SK-N-MC (cell line): ENCODE data around the gene TYROBP.

Experiments
- DNase-seq: peaks from one replicate; pipeline ENCODE4 v3.0.0-alpha.2; 2011; ENCODE audit warnings: low read depth, low spot score
- H3K27ac ChIP-seq: fragments of 200-600 bp; sonication (generic); 2 replicates; pipeline ENCODE4 v1.5.1; 2016; ENCODE audit warnings: mixed run types
- H3K36me3 ChIP-seq: fragments of 200-600 bp; sonication (generic); 2 replicates; pipeline ENCODE4 v1.6.1; 2017; ENCODE audit warnings: antibody characterized with exemption, low read length, mixed read lengths; ENCODE audit not compliant: insufficient read depth
- H3K4me3 ChIP-seq: fragments of 200-600 bp; sonication (generic); 2 replicates; pipeline ENCODE4 v1.5.1; 2016
- H3K9ac ChIP-seq: fragments of 200-600 bp; sonication (generic); 2 replicates; pipeline ENCODE4 v1.8.0; 2017; ENCODE audit warnings: mixed run types, mixed read lengths; ENCODE audit not compliant: insufficient read length
- H3K9me3 ChIP-seq: fragments of 200-600 bp; sonication (generic); 2 replicates; pipeline ENCODE4 v1.6.1; 2017; ENCODE audit warnings: low read depth, mild to moderate bottlenecking, antibody characterized with exemption, low read length, moderate library complexity, mixed read lengths
- EZH2 ChIP-seq: fragments of 200-600 bp; sonication (generic); IDR thresholded peaks from one replicate; pipeline ENCODE4 v1.6.1; 2017; ENCODE audit warnings: antibody characterized with exemption
- FOXP2 ChIP-seq: optimal IDR thresholded peaks from 2 replicates; pipeline ENCODE3; 2011; ENCODE audit warnings: mild to moderate bottlenecking, moderate library complexity; ENCODE audit not compliant: insufficient read depth; ENCODE audit errors: extremely low read length, control extremely low read depth
- POLR2AphosphoS5 ChIP-seq: IDR thresholded peaks from 2 replicates; pipeline ENCODE4 v1.6.1; 2012; ENCODE audit warnings: mild to moderate bottlenecking, low read depth, low read length, borderline replicate concordance

TYROBP gene

GRCh38 chr19:35862528-35862927 lies 45.6 kb downstream of the TYROBP start:
- Histone ChIP-seq H3K9me3 (no peaks in the 10 kb centered on the region), H3K36me3 (no peaks in the 10 kb centered on the region), H3K27ac (no peak overlapping the region), H3K4me3 (no peak overlapping the region), H3K9ac (no peak overlapping the region)
- DNase-seq = no peak
- TF ChIP-seq EZH2 (no peak), FOXP2 (no peak), POLR2AphosphoS5 (no peak)

DNA sequence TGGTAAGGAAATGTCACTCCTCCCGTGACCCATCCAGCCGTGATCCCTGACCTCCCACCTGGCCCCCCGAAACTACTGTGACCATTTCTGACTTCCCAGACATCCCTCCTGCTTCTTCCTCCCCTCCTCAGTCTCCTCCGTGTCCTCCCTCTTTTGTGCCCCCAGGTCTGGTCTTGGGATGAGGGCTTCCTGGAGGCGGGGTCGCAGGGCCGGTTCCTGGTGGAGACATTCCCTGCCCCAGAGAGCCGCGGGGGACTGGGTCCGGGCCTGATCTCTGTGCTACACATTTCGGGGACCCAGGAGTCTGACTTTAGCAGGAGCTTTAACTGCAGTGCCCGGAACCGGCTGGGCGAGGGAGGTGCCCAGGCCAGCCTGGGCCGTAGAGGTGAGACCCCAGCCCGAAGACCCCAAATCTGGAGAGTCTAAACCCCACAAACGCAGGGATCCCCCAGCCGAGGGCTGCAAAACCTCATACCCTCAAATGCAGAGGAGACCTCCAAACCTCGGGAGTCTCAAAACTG lies 46.4 kb downstream of the TYROBP start:
- no peaks in the 10 kb centered on the region for H3K9me3 ChIP-seq
- H3K27ac ChIP-seq = no peak overlapping the region
- no peak overlapping the region for H3K9ac ChIP-seq
- H3K4me3 ChIP-seq = no peak overlapping the region
- no peak for TF ChIP-seq FOXP2
- DNase-seq = no peak
- H3K36me3 ChIP-seq = no peaks in the 10 kb centered on the region

GRCh38 chr19:35860818-35861639 lies 47.1 kb downstream of the TYROBP start:
- Histone ChIP-seq H3K9ac (no peak overlapping the region), H3K27ac (no peak overlapping the region), H3K9me3 (no peaks in the 10 kb centered on the region), H3K36me3 (no peaks in the 10 kb centered on the region), H3K4me3 (no peak overlapping the region)
- DNase-seq = no peak
- no peak for TF ChIP-seq POLR2AphosphoS5
- TF ChIP-seq EZH2 = no peak
- TF ChIP-seq FOXP2 = no peak

GRCh38 chr19:35860436-35860817 lies 47.7 kb downstream of the TYROBP start:
- Histone ChIP-seq H3K4me3 (no peak overlapping the region), H3K36me3 (no peaks in the 10 kb centered on the region), H3K27ac (no peak overlapping the region), H3K9me3 (no peaks in the 10 kb centered on the region), H3K9ac (no peak overlapping the region)
- no peak for DNase-seq
- no peak for TF ChIP-seq POLR2AphosphoS5
- TF ChIP-seq EZH2 = no peak
- TF ChIP-seq FOXP2 = no peak

DNA sequence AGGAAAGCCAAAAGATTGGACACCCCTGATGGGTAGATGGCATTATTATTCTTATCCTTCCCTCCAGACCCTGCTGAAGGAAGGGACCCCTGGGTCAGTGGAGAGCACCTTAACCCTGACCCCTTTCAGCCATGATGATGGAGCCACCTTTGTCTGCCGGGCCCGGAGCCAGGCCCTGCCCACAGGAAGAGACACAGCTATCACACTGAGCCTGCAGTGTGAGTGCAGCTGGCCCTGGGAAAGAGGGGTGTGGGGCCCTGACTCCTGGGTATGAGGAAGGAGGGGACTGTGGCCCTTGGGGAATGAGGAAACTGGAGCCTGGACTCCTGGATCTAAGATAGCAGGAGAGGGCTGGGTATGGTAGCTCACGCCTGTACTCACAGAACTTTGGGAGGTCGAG lies 48.7 kb downstream of the TYROBP start:
- TF ChIP-seq FOXP2 (no peak), POLR2AphosphoS5 (no peak), EZH2 (no peak)
- Histone ChIP-seq H3K4me3 (no peak overlapping the region), H3K9me3 (no peaks in the 10 kb centered on the region), H3K27ac (no peak overlapping the region), H3K36me3 (no peaks in the 10 kb centered on the region), H3K9ac (no peak overlapping the region)
- no peak for DNase-seq

GRCh38 chr19:35858311-35858710 lies 49.8 kb downstream of the TYROBP start:
- Histone ChIP-seq H3K4me3 (no peak overlapping the region), H3K9me3 (no peaks in the 10 kb centered on the region), H3K27ac (no peak overlapping the region), H3K36me3 (no peaks in the 10 kb centered on the region), H3K9ac (no peak overlapping the region)
- DNase-seq = no peak
- TF ChIP-seq EZH2 = no peak
- no peak for TF ChIP-seq POLR2AphosphoS5
- no peak for TF ChIP-seq FOXP2

GRCh38 chr19:35856546-35857149 lies 51.4 kb downstream of the TYROBP start, which contains the start of gene KIRREL2:
KIRREL2 (plus strand) TSS chr19:35856911; CDS start chr19:35857120, 209 bp downstream.
- no peak within 1 kb of the TSS for H3K27ac ChIP-seq
- H3K9me3 ChIP-seq = no peaks in the 10 kb centered on the region
- no peak for DNase-seq
- peak within 1 kb of the TSS; percentile 78 for H3K4me3 ChIP-seq
- TF ChIP-seq FOXP2 (no peak), EZH2 (no peak), POLR2AphosphoS5 (no peak)
- no peaks in the 10 kb centered on the region for H3K36me3 ChIP-seq
- no peak within 1 kb of the TSS for H3K9ac ChIP-seq
